Cardiac muscle cell (in vitro differentiated cells and primary cell): ENCODE data around the gene RRAD. TPM values are rescaled to one million over a fixed set of nuclear protein-coding genes. Genes with fewer than 3 reads are reported as not detected.

Source experiments
- DNase-seq, 2 donors: peaks; one replicate each; pipeline versions ENCODE4 v3.0.0 to v3.0.0-alpha.2; 2010 to 2017; ENCODE audit warnings: low read depth in 1 of 2, low spot score in 1 of 2
- H3K27ac ChIP-seq: fragments of 200-600 bp; sonication (generic); 2 replicates; pipeline ENCODE4 v1.5.1; 2016
- H3K27me3 ChIP-seq: fragments of 200-600 bp; sonication (generic); 2 replicates; pipeline ENCODE4 v1.6.0; 2016; ENCODE audit warnings: control low read depth
- H3K36me3 ChIP-seq: fragments of 200-600 bp; sonication (generic); 2 replicates; pipeline ENCODE4 v1.5.1; 2016; ENCODE audit warnings: control low read depth
- H3K4me1 ChIP-seq: fragments of 200-600 bp; sonication (generic); 2 replicates; pipeline ENCODE4 v1.8.1; 2017; ENCODE audit warnings: low read depth, mild to moderate bottlenecking, mixed run types
- H3K4me3 ChIP-seq: fragments of 200-600 bp; sonication (generic); 2 replicates; pipeline ENCODE4 v1.5.1; 2016; ENCODE audit warnings: mild to moderate bottlenecking
- H3K9me3 ChIP-seq: fragments of 200-600 bp; sonication (generic); 2 replicates; pipeline ENCODE4 v1.5.1; 2017; ENCODE audit warnings: low read depth, mild to moderate bottlenecking, control low read depth
- polyA plus RNA-seq: library from polyadenylated mRNA; unstranded; fragments of >200 nt; fragmentation: Nextera tagmentation; extraction: Ambion mirVana; gene quantifications from 2 replicates; pipeline ENCODE4 v1.2.1, GENCODE V29; 2016
- total RNA-seq: library from RNA; depleted of rRNA; stranded (reverse); fragments of >200 nt; gene quantifications from 2 replicates; pipeline ENCODE4 v1.2.3, GENCODE V29; 2016
- TF ChIP-seq, protein P1 (sequence below): IDR thresholded peaks from 2 replicates; pipeline ENCODE4 v1.5.1; 2012; ENCODE audit warnings: low read depth, mild to moderate bottlenecking, low read length

Gene RRAD
- total and polyA plus RNA-seq, 2 experiments from 2014 or later: 73.8 to 246 TPM

DNA sequence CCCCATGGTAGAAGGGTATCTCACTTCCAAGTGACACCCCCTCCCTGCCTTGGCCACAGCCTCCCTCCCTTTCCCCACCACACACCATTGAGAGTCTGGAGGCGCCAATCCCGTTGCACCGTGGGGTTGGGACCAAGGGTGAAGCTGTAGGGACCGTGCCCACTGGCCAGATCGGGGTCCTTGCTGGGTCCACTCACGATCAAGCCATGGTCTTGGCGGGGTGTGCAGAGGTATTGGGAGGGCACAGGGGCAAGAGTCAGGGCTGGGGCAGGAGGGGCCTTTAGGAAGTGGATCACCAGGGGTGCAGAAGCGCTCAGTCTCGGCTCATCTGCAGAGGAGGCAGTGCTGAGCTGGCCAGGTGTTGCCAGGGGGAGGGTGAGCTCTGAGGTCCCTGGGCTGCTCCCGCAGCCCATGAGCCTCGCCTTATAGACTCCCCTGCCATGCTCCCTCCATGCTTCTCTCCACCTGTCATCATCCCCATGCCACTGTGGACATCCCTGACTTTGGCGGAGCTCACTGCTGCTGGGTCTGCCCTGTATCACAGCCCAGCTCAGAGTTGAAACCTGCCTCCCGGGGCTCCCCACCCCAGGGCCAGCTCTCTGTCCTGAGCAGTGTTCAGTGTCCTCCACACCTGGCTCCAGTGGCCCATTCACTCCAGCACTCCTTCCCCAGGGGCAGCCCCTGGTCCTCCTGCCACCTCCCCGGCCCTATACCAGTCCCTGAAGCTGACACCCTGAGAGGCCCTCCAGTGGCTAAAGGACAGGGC is 15.0 kb downstream of the RRAD start:
- no peak overlapping the region for H3K4me3 ChIP-seq
- DNase-seq: no peak
- TF ChIP-seq, protein P1, sequence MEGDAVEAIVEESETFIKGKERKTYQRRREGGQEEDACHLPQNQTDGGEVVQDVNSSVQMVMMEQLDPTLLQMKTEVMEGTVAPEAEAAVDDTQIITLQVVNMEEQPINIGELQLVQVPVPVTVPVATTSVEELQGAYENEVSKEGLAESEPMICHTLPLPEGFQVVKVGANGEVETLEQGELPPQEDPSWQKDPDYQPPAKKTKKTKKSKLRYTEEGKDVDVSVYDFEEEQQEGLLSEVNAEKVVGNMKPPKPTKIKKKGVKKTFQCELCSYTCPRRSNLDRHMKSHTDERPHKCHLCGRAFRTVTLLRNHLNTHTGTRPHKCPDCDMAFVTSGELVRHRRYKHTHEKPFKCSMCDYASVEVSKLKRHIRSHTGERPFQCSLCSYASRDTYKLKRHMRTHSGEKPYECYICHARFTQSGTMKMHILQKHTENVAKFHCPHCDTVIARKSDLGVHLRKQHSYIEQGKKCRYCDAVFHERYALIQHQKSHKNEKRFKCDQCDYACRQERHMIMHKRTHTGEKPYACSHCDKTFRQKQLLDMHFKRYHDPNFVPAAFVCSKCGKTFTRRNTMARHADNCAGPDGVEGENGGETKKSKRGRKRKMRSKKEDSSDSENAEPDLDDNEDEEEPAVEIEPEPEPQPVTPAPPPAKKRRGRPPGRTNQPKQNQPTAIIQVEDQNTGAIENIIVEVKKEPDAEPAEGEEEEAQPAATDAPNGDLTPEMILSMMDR: no peak
- no peak overlapping the region for H3K27ac ChIP-seq
- no peaks in the 10 kb centered on the region for H3K36me3 ChIP-seq
- H3K9me3 ChIP-seq: no peaks in the 10 kb centered on the region
- peaks cover 19% of the 10 kb centered on the region for H3K4me1 ChIP-seq
- H3K27me3 ChIP-seq: no peaks in the 10 kb centered on the region

DNA sequence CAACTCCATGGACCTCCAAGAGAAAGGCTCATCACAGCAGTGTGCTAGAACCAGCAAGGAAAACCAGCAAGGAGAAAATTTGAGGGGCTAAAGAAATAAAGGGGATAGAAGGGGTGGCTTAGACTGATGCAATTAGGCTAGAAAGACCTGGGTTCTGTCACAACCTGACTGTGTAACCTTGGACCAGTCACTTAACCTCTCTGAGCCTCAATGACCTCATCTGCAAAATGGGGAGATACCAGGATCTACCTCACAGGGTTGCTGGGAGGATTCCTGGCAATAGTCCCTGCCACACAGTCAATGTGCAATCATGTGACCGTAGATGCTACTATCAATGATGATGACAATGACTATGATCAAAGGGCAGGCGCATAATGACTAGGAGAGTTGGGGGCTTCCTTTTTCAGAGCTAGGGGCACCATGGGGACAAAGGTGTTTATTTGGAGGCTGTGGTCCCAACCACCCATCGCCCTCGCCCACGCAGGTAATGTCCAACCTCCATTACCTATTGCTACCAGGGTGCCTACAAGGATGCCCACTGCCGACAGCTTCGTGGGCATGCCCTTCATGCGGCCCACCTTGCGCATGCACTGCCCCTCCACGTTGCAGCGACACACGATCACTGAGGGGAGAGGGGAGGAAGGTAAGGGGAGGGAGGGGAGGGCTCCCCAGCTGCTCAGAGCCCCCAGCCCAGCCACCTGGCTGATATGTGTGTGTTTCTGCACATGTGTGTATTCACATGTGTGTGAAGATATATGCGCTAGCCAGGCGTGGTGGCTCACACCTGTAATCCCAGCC is 16.4 kb downstream of the RRAD start:
- no peak for DNase-seq

DNA sequence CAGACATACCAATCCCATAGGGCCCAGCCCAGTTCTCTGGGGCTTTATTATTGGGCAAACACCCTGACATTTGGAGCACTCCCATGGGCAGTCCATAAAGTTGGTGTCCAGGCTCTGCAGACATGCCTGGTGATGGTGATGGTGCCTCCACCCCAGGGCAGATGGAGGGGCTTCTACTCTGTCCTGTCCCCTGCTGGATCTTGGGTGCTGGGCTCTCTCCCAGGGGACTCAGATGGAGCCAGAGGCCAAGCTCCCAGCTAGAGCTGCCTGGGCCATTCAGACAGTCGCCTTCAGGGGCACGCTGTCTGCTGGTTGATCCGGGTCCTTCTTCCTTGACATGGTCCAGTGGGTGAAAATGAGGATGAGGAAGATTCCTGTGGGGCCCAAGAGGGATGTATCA is 17.2 kb downstream of the RRAD start:
- TF ChIP-seq, protein P1: no peak
- H3K36me3 ChIP-seq: no peaks in the 10 kb centered on the region
- no peak overlapping the region for H3K4me3 ChIP-seq
- H3K27ac ChIP-seq: peak overlapping the region; percentile 21
- no peak for DNase-seq
- H3K27me3 ChIP-seq: no peaks in the 10 kb centered on the region
- peaks cover 39% of the 10 kb centered on the region for H3K4me1 ChIP-seq
- no peaks in the 10 kb centered on the region for H3K9me3 ChIP-seq

More for the DNA sequence above, 16.4 kb downstream of the RRAD start:
- Histone ChIP-seq H3K27ac (no peak overlapping the region), H3K9me3 (no peaks in the 10 kb centered on the region), H3K36me3 (no peaks in the 10 kb centered on the region), H3K4me3 (no peak overlapping the region), H3K27me3 (no peaks in the 10 kb centered on the region), H3K4me1 (peaks cover 31% of the 10 kb centered on the region)
- TF ChIP-seq, protein P1: no peak

DNA sequence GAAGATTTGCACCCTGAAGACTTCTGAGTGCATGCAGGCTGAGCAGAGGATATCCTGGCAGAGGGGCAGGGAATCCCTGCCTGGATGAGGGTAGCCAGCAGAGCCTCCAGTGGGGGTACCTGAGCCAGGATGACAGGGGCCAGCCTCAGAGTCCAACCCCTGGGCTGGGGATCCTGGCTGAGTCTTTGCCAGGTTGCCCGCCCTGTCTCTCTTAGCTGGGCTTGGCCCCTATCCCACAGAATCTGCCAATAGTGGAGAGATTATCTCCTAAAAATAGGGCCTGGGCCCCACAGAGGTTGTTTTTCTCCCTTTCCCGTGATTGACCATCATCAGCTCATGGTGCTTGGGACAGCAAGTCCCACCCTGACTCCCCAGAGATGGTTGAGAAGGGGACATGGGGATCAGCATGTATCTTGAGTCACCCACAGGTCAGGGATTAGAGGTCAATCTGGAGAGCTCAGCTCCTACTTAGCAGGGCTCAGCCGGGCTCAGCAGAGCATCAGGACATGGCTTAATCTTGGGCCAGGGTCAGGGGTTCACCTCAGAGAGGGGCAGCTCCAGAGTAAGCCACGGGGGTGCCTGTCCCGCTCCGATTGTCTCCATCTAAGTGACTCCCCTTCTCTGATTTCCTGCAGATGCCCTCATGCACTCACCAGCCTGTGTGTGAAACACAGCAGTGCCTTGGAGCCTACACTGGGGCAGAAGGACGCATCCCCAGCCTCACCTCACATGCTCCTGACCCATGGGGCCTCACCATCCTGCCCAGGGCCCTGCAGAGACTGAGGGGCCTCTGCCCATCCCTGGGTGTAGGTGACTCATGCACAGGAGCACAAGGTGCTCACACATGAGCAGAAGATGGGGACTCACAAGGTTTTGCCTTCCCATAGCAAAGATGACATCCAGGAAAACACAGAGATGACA is 18.2 kb downstream of the RRAD start:
- H3K27ac ChIP-seq: peak overlapping the region; percentile 100
- H3K9me3 ChIP-seq: no peaks in the 10 kb centered on the region
- H3K36me3 ChIP-seq: no peaks in the 10 kb centered on the region
- TF ChIP-seq, protein P1: no peak
- H3K27me3 ChIP-seq: no peaks in the 10 kb centered on the region
- H3K4me3 ChIP-seq: no peak overlapping the region
- H3K4me1 ChIP-seq: peaks cover 45% of the 10 kb centered on the region
- DNase-seq: no peak
